CD4-positive, alpha-beta T cell treated with Interleukin-21 for 1 hour (primary cell): ENCODE data around the gene STRIP2.
"Not testable (repeated sequence)": the region's sequence is repeated elsewhere in the genome, so short reads cannot be mapped to it uniquely, and the experiment has no call there.

ENCODE experiments used
- DNase-seq: peaks from one replicate; pipeline ENCODE4 v3.0.0-alpha.2; 2020

STRIP2 gene

GRCh38 chr7:129534558-129535274 is 100.5 kb downstream of the STRIP2 start:
- not testable (repeated sequence) for DNase-seq

GRCh38 chr7:129535896-129536295 is 101.7 kb downstream of the STRIP2 start:
- peak; percentile 36 for DNase-seq

GRCh38 chr7:129536323-129536722 is 102.1 kb downstream of the STRIP2 start:
- no peak for DNase-seq
